HG03045 (cell line): ENCODE data around the gene LGALS3BP.

Source experiments
- ATAC-seq: cut with Tn5 transposase; IDR thresholded peaks from one replicate; pipeline ENCODE4 v1.9.1; 2021; ENCODE audit warnings: mild to moderate bottlenecking, moderate library complexity; ENCODE audit not compliant: unreplicated experiment

The LGALS3BP gene

DNA sequence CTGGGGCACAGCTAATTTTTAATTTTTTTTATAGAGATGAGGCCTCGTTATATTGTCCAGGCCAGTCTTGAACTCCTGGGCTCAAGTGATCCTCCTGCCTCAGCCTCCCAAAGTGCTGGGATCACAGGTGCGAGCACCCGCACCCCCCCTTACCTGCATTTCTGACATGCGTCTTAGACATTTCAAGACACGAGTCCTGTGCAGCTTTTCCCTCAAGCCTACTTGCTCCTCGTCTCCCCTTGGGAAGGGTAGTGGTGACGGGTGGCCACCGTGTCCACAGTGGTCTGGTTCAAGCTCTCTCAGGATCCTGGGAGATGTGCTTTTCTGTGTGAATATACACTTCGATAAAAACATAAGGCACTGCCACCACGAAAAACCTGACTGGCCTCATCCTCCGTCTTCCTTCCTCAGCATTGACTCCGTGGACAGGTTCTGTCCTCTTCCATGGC lies 20.2 kb upstream of the LGALS3BP start:
- no peak for ATAC-seq

DNA sequence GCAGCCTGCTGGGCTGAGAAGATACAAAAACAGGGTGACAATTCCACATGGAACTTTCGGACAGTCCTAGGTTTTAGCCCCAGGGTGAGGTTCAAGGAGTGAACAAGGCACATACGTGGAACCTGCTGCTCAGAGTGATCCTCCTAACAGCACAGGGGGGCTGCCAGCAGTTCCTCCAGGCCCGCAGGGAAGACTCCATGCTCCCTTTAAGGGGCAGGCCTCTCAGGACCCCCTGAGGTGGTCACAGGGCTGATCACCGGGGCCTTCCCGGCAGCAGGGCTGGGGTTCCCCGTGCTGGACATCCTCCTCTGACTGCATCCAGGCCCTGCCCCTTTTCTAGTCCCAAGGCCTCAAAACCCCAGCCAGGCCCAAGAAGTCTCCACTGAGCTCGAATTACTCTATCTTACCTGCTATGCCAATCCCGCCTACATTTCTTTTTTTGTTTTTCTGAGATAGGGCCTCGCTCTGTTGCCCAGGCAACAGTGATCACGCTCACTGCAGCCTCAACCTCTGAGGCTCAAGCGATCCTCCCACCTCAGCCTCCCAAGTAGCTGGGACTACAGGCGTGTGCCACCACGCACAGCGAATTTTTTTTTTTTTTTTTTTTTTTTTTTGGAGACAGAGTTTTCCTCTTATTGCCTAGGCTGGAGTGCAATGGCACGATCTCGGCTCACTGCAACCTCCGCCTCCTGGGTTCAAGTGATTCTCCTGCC lies 19.5 kb upstream of the LGALS3BP start:
- ATAC-seq = no peak

DNA sequence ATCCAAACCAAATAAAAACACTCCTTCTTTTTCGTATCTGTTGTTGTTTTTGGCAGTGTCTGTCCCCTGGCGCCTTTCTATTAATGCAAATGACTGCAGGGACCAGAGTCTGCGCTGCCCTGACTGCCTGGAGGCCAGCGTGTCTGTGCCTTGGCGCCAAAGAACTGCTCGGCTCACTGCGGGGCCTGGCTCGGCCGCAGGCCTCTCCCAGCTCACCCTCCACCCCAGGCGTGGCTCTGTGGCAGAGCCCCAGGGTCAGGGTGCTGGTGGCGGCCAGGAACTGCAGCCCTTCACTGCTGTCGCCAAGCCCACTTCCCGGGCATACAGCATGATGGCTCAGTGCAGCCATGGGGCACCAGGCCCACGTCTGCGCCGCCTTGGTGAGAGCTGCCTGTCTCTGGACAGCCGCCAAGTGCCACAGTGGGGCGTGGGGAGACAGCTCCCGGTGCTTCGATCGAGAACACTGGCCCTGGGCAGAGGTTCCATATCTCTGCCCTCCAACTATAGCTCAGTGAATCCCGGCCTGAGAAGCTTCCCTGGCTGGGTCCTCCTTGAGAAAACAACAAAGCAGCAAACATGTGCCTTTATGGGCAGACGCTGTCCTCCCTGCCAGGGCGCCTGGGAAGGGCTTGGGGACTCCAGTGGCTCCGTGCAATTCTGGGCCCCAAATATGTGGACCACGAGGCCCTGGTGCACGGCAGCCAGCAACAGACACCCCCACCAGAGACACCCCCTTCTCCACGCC lies 18.8 kb upstream of the LGALS3BP start:
- no peak for ATAC-seq

DNA sequence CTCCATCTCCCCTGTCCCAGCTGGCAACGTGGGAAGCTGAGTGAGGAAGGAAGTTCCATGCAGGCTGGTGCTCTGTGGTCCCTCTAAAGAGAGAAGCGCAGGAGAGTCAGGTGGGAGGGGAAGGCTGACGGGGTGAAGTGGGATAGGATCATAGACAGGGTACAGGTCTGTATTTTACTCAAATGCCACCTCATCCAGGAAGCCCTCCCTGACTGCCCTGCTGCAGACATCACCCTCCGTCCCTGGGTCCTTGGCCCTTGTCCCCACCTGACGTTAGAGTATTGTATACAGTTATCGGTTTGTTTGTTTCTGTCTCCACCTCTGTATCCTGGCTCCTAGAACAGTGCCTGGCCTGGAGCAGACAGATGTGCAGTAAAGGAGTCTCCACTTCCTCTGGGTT lies 18.2 kb upstream of the LGALS3BP start:
- ATAC-seq = no peak

DNA sequence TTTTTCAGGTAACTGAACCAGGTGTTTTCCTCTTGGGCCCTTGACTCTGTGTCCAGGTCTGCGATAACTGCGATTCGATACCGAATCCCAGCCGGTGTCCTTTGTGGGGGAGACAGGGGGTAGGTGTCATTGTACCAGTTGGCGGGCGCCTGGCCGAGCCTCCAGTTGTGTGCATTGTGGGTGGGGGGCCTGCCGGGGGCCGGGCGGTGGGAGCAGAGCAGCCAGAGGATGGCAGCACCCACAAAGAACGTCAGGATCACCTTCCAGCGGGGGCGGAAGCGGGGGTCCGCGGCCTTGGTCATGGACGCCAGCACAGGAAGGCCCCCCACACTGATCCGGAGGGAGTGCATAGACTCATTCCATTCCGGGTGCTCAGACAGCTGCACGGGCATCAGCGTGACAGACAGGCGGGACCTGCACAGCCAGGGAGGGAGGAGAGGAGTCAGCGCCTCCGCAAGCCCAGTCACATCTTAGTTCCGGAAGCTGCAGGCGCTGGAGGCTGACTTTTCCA lies 17.6 kb upstream of the LGALS3BP start:
- ATAC-seq = no peak

DNA sequence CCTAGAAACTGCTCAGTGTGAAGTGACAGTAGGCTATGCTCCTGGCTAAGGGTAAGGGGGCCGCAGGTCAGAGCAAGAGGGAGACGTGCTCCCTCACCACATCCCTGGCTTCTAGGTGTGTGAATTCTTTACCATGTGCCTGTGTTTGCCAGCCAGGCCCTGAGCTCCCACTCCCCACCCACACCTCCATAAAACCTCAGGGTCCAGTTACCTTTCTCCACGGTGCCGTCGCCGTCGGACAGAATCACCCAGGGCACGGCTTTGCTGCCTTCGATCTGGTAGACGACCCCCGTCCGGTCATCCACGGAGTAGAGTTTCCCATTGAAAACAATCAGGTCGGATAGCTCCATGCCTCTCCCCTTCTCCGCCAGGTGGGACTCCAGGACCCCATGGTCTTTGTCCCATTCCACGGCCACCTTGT lies 17.1 kb upstream of the LGALS3BP start:
- ATAC-seq = no peak

DNA sequence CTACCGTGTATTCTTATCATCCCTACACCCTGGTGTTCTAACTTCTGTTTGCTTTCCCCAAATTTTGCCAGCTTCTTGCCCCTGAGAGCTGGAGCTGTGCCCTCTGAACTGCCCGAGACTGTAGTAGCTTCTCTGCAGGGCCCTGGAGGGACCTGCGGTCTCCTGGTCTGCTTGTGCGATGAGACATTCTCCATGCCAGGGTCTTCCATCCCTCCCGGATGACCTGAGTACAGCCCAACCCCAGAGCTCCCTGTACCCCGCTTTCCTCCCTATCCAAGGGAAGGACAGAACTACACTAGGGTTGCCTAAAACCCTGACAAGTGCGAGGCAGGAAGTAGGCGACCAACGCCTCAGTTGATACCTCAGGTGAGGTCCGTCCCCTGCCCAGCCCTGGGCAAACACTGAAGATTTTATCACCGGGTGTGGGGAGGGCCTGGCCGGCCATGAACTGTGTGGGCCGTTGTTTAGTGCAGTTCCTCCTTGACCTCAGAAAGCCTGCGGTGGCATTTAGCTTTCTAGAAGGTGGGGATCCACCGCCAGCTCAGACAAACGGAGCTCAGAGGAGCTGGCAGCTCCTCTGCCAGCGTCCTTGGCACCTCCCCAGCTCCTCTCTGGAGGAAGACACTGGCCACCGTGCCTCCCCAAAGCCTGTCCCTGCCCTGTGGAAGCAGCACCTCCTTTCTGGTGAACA lies 16.2 kb upstream of the LGALS3BP start:
- no peak for ATAC-seq

DNA sequence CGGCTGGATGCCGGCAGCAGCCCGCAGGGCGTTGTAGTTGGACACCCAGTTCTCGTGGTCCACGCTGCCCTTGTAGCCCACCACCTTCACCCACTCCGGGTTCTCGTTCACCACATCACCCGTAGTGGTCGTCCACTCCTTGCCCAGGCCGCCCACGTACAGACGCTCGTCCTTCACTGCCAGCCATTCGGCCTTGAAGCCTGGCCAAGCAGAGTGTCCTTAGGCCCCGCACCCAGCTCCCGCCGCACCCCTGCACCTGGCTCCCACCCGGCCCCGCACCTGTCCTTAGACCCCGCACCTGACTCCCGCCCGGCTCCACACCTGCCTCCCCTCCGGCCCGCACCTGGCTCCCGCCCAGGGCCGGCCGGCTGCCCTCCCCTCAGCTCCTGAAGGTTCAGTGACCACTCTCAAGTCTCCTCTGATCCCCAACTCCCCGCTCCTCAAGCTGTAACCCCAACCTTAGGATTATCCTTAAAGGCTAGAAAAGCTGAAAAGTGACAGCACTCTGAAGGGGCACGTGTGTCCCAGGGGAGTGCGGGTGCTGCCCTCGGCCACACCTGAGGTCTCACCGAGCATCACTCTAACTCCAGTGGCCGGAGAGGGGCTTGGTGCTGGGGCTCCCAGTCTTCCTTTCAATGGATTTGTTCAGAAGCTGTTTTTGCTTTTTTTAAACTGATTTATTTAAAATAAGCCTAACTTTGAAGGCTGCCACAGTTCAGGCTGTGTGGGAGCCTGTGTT lies 15.5 kb upstream of the LGALS3BP start:
- ATAC-seq = no peak

DNA sequence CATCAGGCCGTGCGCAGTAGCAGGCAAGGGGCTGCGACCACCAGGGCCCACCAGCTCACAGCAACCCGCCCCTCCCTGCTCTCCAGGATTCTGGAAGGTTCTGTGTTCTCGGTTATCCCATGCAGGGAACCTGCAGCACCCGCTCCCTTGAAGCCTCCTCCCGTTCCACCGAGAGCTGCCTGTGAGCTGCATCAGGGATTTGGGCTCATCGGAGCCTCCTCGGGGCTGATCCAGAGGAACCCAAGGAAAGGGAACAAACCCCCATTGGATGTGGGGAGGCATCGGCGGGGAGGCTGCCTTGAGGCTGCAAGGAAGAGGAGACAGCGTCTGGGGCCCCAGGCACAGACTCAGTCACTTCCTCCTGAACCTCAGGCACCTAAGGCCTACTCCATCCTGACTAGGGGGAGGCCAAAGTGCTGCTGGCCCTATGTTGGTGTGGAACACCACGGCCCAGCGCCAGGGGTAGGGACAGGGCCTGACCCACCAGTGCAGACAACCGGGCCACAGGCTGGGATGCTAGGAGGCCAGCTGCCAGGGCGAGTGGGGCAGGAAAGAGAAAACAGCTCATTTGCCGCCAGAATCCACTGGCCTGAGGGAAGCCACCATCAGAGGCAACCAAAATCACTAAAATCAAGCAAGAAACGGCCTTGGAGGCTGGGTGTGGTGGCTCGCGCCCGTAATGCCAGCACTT lies 14.4 kb upstream of the LGALS3BP start:
- no peak for ATAC-seq

DNA sequence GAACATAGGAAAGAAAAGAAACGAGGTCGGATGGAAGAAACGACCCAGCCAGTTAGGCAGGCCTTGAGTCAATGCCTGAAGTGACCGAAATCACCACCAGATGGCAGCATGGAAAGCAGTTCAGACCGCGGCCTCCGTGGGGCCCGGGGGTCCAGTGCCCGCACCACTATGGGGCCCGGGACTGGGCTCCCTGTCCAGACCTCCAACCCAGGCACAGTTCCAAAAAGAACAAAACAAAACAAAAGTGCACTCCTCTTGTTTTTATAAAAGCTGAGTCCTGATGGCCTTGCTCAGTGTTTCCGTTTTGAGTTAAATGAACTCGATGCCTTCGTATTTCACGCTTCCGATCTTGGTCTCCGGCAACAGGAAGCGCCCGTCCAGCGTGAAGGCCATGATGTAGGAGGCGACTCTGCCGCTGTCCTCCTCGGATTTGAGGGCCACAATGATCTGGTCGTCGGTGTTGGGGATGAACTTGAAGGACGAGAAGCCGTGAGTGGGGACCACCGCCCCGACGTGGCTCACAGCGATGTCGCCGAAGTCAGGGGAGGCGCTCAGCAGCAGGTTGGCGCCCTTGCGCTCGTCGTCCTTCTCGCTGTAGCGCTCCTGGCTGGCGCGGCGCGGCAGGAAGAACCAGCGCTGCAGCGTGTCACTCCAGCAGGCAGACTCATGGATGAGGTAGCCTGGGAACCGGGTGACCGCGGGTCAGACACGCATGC lies 13.7 kb upstream of the LGALS3BP start:
- no peak for ATAC-seq

DNA sequence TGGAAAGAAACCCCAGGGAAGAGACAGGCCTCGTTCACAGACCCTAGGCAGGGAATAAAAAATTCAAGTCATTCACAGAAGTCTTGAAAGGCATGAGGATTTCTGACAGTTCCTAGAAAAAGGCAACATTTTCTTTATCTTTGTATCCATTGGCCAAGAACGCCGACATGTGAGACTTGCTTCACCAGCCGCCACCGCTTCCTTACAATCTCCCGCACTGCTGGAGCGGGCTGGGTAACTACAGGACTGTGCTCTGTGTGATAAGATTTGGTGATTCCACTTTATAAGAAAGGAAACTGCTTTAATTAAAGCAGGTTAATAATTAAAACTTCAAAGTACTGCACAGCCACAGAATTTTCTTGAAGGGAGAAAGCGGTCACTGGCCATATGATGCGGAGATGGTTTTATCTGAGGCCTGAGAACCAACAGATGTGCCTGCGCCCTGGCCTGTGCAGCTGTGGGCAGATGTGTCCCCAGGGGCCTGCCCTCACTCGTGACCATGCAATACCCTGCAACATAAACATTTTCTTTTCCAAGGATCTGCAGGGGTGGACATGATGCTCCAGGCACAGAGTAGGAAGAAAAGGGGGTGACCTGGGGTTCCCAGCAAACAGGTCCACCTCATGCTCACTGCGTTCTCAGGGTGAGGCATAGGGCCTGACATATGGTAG lies 13.0 kb upstream of the LGALS3BP start:
- no peak for ATAC-seq

DNA sequence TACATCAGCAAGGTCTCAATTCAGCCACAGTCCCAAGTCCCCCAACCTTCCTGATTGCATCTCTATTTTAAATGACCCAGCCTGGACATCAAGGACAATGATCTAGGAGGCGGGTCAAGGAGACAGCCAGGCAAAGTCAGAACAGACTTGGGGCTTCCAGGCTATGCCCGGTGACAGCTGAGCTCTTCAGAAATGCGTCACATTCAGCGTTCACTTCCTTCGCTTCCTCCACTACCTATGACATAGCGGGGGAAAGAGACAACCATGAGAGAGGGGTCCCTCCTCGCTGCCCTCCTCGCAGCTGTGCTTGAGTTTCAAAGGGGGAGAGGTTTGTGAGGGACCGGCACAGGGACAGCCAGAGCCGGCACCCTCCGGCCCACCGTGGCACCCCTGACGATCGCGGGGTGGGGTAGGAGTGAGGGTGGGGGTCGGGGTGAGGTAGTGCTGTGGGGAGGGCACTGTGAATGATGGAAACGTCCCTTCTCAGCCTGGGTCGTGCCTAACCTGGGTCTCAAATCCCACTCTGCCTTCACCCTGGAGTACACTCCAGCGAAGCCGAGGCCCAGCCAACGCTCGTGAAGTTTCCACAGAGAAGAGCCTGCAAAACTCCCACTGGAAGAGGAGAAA lies 12.3 kb upstream of the LGALS3BP start:
- ATAC-seq = no peak

DNA sequence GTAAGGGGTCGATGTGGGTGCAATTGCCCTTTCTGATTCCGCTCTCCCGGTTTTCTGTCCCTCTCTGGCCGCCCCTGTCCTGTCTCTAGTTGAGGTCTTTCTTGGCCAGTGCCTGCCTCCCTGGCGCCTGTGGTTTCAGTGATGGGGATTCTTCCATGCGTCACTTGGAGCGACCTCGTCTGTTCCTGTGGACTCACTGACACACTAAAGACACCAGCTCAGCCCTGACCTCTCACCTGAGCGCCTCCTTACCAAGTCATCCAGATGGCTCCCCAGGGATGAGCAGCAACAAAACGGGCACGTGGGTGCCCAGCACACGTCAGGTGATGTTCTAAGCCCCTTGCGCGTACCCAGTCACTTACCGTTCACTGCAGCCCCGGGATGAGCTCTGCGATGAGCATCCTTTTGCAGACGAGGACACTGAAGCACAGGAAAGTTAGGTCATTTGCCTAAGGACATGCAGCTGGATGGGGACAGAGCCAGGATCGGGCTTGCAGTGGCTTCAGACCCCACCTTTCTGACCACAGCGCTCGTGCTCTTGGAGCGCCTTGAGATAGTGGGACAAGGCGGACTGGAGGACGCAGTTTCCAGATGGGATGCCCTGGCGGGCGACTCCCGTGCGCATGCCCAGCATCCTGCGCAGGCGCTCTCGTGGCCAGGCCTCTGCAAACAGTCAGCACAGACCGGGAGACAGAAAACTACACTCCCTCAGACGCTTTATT lies 11.5 kb upstream of the LGALS3BP start:
- no peak for ATAC-seq

DNA sequence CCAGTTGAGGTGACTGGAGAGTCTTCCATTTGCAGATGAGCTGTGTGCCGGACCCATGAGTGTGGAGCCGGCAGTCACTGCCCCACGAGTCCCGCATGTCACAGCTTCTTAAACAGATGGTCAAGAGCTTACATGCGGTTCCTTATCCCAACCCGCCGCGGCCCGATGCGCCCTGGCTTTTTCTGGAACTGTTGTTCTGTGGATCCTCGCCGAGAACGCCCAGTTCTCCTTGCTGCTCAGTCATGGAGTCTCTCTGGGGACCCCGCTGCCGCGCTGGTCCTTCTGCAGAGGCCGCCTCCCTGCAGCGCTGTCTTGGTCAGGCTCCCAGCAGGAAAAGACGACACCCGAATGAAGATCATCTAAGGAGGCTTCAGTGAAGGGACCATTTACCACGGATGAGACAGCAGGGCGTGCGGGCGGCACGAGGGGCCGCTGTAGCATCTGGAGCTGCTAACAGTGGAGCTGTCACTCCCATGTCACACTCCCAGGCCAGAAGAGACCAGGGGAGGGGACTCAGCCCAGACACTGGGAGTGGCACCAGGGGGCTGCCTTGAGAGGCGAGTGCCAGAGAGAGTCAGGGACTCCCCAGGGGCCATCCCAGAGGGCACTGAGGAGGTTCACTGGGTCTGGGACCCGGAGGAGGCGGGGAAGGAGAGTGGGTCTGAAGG lies 10.8 kb upstream of the LGALS3BP start:
- ATAC-seq = no peak

DNA sequence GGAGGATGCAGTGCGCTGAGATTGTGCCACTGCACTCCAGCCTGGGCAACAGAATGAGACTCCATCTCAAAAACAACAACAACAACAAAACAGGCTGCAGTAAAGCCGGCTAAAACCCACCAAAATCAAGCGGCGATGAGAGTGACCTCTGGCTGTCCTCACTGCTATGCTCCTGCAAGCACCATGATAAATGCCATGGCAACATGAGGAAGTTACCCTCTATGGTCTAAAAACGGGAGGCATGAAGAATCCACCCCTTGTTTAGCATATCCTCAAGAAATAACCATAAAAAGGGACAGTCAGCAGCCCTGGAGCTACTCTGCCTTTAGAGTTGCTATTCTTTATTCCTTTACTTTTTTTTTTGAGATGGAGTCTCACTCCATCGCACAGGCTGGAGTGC lies 8.4 kb upstream of the LGALS3BP start:
- ATAC-seq = no peak

DNA sequence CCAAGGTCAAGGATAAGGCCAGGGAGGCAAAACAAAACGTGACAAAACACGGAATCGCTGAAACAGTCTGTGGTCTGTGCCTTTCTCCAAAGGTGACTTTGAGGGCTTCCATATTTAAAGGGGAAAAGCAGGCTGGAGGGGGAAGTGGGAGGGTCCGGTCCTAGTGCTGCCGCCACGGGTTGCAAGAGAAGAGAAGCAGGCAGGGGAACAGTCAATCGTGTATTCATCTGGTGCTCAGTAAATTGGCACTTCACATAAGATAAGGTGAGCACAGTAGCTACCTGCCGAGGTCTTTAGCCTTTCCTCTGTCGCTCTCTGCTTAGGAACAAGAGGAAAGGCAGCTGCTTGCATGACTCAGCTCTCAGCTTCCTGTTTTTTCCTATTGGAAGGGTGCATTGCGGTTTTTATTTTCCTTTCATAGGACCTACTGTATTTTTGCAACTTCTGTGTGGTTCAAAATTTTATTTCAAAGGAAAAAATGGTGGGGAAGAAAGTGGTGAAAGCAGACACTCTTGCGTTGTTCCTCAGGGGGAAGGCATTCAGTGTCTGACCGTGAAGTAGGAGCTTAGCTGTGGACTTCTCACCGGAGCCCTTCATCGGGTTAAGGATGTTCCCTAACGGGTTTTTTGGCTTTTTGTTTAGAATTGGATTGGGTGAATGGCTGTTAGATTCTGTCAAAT lies 7.1 kb upstream of the LGALS3BP start:
- no peak for ATAC-seq

DNA sequence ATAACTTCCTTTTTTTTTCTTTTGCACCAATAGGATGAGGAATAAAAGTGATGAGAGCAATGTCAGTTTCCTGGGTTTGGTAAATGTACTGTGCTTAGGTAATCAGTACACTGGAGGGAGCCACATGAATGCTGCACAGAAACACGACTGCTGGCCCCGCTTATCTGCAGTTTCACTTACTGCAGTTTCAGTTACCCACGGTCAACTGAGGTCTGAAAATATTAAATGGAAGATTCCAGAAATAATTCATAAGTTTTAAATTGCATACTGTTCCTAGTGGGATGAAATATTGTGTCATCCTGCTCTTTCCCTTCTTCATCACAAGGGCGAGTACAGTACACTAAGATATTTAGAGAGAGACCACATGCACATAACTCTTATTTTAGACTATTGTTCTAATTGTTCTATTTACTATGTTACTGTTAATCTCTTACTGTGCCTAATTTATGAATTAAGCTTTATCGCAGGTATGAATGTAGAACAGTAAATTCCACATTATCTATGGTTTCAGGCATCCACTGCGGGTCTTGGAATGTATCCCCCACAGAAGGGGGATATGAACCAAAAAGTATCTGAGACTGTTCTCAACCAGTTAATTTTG lies 6.4 kb upstream of the LGALS3BP start:
- no peak for ATAC-seq
